GM12872 (cell line): ENCODE data around the gene DLGAP1.

Source experiments
- TF ChIP-seq, protein P1 (sequence below): IDR thresholded peaks from 3 replicates; pipeline ENCODE4 v1.5.1; 2011; ENCODE audit warnings: low read depth, mild to moderate bottlenecking, low read length, moderate library complexity; ENCODE audit not compliant: insufficient read depth

Gene DLGAP1

GRCh38 chr18:3692691-3693090, 762.4 kb downstream of the DLGAP1 start:
- TF ChIP-seq, protein P1, sequence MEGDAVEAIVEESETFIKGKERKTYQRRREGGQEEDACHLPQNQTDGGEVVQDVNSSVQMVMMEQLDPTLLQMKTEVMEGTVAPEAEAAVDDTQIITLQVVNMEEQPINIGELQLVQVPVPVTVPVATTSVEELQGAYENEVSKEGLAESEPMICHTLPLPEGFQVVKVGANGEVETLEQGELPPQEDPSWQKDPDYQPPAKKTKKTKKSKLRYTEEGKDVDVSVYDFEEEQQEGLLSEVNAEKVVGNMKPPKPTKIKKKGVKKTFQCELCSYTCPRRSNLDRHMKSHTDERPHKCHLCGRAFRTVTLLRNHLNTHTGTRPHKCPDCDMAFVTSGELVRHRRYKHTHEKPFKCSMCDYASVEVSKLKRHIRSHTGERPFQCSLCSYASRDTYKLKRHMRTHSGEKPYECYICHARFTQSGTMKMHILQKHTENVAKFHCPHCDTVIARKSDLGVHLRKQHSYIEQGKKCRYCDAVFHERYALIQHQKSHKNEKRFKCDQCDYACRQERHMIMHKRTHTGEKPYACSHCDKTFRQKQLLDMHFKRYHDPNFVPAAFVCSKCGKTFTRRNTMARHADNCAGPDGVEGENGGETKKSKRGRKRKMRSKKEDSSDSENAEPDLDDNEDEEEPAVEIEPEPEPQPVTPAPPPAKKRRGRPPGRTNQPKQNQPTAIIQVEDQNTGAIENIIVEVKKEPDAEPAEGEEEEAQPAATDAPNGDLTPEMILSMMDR: no peak

- TF ChIP-seq, protein P1: no peak
Measured at GRCh38 chr18:3692113-3692621, 762.9 kb downstream of the DLGAP1 start.

- TF ChIP-seq, protein P1: no peak
Measured at GRCh38 chr18:3691705-3692104, 763.4 kb downstream of the DLGAP1 start.

DNA sequence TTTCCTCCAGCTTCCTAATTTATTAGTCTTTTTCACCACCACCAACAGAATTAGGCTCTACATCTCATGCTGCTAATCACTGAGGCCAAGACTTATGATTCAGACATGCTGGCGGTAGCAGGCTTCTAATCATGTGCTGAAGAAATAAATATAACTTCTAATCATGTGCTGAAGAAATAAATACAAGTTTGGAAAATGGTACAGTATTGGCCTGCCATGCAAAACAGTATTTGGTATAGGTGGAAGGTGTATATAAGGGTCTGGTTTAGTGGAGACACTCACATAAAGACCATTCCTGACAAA, 764.4 kb downstream of the DLGAP1 start:
- TF ChIP-seq, protein P1: no peak

DNA sequence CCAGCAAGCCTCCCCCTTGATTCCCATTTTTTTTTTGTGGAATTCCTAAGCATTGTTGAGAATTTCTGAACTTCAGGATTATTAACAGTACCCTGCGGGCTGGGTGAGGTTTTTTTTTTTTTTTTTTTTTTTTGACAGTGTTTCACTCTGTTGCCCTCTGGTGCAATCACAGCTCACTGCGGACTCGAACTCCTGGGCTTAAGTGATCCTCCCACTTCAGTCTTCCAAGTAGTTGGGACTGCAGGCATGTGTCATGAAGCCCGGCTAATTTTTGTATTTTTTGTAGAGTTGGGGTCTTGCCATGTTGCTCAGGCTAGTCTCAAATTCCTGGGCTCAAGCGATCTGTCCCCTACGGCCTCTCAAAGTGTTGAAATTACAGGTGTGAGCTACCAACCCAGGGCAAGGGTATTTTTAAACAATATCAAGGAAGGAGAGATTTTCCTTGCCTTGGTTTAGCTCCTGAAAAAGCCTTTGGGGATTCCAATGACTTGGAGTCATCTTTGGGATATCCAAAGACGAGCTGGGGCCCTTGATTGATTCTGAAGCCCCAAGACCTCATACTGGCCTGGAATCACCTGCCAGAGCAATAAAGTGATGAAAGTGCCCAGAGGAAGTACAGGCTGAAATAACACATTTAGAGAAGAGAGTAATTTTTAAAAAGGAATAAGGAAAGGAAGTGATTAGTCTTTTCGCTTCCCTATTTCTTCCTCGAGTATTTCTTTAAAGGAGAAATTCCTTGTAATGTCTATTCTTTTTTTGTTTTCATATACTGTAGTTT, 764.9 kb downstream of the DLGAP1 start:
- TF ChIP-seq, protein P1: no peak

GRCh38 chr18:3689091-3689490, 766.0 kb downstream of the DLGAP1 start:
- TF ChIP-seq, protein P1: no peak

- TF ChIP-seq, protein P1: no peak
Measured at GRCh38 chr18:3688690-3689089, 766.4 kb downstream of the DLGAP1 start.

- TF ChIP-seq, protein P1: no peak
Measured at GRCh38 chr18:3683483-3683882, 771.6 kb downstream of the DLGAP1 start.
